B cell (primary cell): ENCODE results near the gene MAMDC4. TPM values are rescaled to one million over a fixed set of nuclear protein-coding genes. Genes with fewer than 3 reads are reported as not detected.

ENCODE experiments used
- ATAC-seq: fragments of 200-7000 bp; cut with Tn5 transposase; one replicate; pipeline ENCODE4 v1.10.0; 2021; ENCODE audit warnings: low read depth, mild to moderate bottlenecking, moderate number of reproducible peaks, moderate library complexity
- CTCF ChIA-PET: fragments of 350-600 bp; sonication (Branson Sonifier 250); formaldehyde crosslinking; loops from one replicate; lab custom pipeline; 2021; ENCODE audit warnings: antibody characterized with exemption, inconsistent platforms; lab: Charles Lee
- POLR2A ChIA-PET: fragments of 350-600 bp; sonication (Branson Sonifier 250); formaldehyde crosslinking; loops from one replicate; lab custom pipeline; 2021; ENCODE audit warnings: antibody characterized with exemption; lab: Charles Lee
- DNase-seq: peaks from one replicate; pipeline ENCODE4 v3.0.0; 2013
- H2AFZ ChIP-seq: 2 replicates; pipeline ENCODE4 v1.6.1; 2012; ENCODE audit warnings: mild to moderate bottlenecking, low read depth, low read length; ENCODE audit not compliant: insufficient read depth, poor library complexity, severe bottlenecking
- H3K27ac ChIP-seq, 2 donors: 1 replicate in 1 of 2; 2 replicates in 1 of 2; pipeline ENCODE4 v1.5.1; 2012 to 2013; ENCODE audit warnings: low read length in 2 of 2, mild to moderate bottlenecking in 2 of 2, moderate library complexity in 1 of 2
- H3K27me3 ChIP-seq, 4 experiments: fragments of 200-600 bp in 1 of 4; sonication (generic) in 1 of 4; replicated peaks in 1 of 4; 1 replicate in 2 of 4; 2 replicates in 2 of 4; pipeline versions ENCODE4 v1.6.1 to v1.7.0; 2013 to 2016; ENCODE audit warnings: low read length in 3 of 4, mild to moderate bottlenecking in 2 of 4, mixed read lengths in 1 of 4, moderate library complexity in 1 of 4; ENCODE audit not compliant: insufficient read depth in 4 of 4, control insufficient read depth in 3 of 4; ENCODE audit errors: control extremely low read depth in 1 of 4
- H3K36me3 ChIP-seq, 2 experiments: replicated peaks in 1 of 2; 1 replicate in 1 of 2; 2 replicates in 1 of 2; pipeline versions ENCODE4 v1.6.1 to v1.7.1; 2013; ENCODE audit warnings: low read length in 1 of 2; ENCODE audit not compliant: insufficient read depth in 2 of 2, control insufficient read depth in 1 of 2; ENCODE audit errors: control extremely low read depth in 1 of 2, extremely low read depth in 1 of 2
- H3K4me1 ChIP-seq, 2 donors: fragments of 200-600 bp in 1 of 2; sonication (generic) in 1 of 2; 1 replicate in 1 of 2; 2 replicates in 1 of 2; pipeline versions ENCODE4 v1.5.1 to v1.6.1; 2013 to 2017; ENCODE audit warnings: low read length in 2 of 2; ENCODE audit not compliant: control insufficient read depth in 2 of 2, insufficient read depth in 2 of 2
- H3K4me2 ChIP-seq: replicated peaks from 2 replicates; pipeline ENCODE3; 2012; ENCODE audit warnings: mild to moderate bottlenecking, low read depth, low read length; ENCODE audit not compliant: poor library complexity, severe bottlenecking
- H3K4me3 ChIP-seq, 5 experiments: fragments of 200-600 bp in 1 of 5; sonication (generic) in 1 of 5; 1 replicate in 3 of 5; 2 replicates in 2 of 5; pipeline versions ENCODE4 v1.5.1 to v1.7.0; 2011 to 2016; ENCODE audit warnings: low read length in 4 of 5, mild to moderate bottlenecking in 4 of 5, low read depth in 2 of 5, control low read depth in 1 of 5, moderate library complexity in 1 of 5; ENCODE audit not compliant: insufficient read depth in 1 of 5; ENCODE audit errors: control extremely low read depth in 1 of 5, extremely low read depth in 1 of 5
- H3K79me2 ChIP-seq: fragments of 200-600 bp; sonication (generic); one replicate; pipeline ENCODE4 v1.6.0; 2016; ENCODE audit warnings: low read length; ENCODE audit not compliant: control insufficient read depth, insufficient read depth
- H3K9ac ChIP-seq: fragments of 200-600 bp; sonication (generic); 2 replicates; pipeline ENCODE4 v1.6.1; 2017; ENCODE audit warnings: mild to moderate bottlenecking, low read length, moderate library complexity
- H3K9me3 ChIP-seq, 3 donors: one replicate each; pipeline versions ENCODE4 v1.6.1 to v1.7.1; 2013; ENCODE audit warnings: low read length in 2 of 3; ENCODE audit not compliant: control insufficient read depth in 2 of 3, insufficient read depth in 1 of 3; ENCODE audit errors: control extremely low read depth in 1 of 3
- H4K20me1 ChIP-seq: 2 replicates; pipeline ENCODE4 v1.6.0; 2012; ENCODE audit warnings: mild to moderate bottlenecking, low read length; ENCODE audit not compliant: insufficient read depth, control insufficient read depth, poor library complexity, severe bottlenecking
- H3K27ac Mint-ChIP-seq: one replicate; pipeline ENCODE4 v1.8.0; 2021; ENCODE audit warnings: mixed read lengths
- H3K27me3 Mint-ChIP-seq: one replicate; pipeline ENCODE4 v1.8.0; 2021; ENCODE audit warnings: mixed read lengths
- H3K4me1 Mint-ChIP-seq: one replicate; pipeline ENCODE4 v1.8.0; 2021; ENCODE audit warnings: mixed read lengths
- H3K4me3 Mint-ChIP-seq: one replicate; pipeline ENCODE4 v1.8.0; 2021; ENCODE audit warnings: mixed read lengths
- H3K9me3 Mint-ChIP-seq: one replicate; pipeline ENCODE4 v1.8.0; 2022; ENCODE audit warnings: mixed read lengths; ENCODE audit not compliant: insufficient read depth
- EZH2 ChIP-seq: IDR thresholded peaks from 2 replicates; pipeline ENCODE4 v1.6.1; 2012; ENCODE audit warnings: borderline replicate concordance, low read depth, mild to moderate bottlenecking, moderate library complexity, low read length; ENCODE audit not compliant: insufficient read depth, poor library complexity, severe bottlenecking
- WGBS: methylation state at CpG from one replicate; pipeline ENCODE4 v1.1.5; 2013; ENCODE audit warnings: missing lambda C conversion rate; ENCODE audit not compliant: insufficient coverage; 5-methylcytosine and 5-hydroxymethylcytosine counted together
- intact Hi-C: fragments of 100-400 bp; cut with micrococcal nuclease; formaldehyde crosslinking; loops from one replicate; pipeline ENCODE4 v1.10.0; 2022
- polyA plus RNA-seq: library from polyadenylated mRNA; depleted of rRNA; stranded (reverse); fragments of >200 nt; gene quantifications from 2 replicates; pipeline ENCODE4 v1.2.3, GENCODE V29; 2012
- total RNA-seq, 2 donors: library from RNA; stranded (reverse); fragments of 120-200 nt in 1 of 2; gene quantifications; 1 replicate in 1 of 2; 2 replicates in 1 of 2; pipeline versions ENCODE4 v1.2.3 to v1.2.4, GENCODE V29; 2013 to 2022
- TF ChIP-seq, protein P1 (sequence below): fragments of 200-600 bp; IDR thresholded peaks from one replicate; pipeline ENCODE4 v1.8.0; 2022; ENCODE audit warnings: antibody characterized with exemption, mild to moderate bottlenecking

MAMDC4 gene
- total and polyA plus RNA-seq, 2 donors (not counting 1 experiment from before 2014, with no cell fraction given) = 5.4 to 6.8 TPM

DNA sequence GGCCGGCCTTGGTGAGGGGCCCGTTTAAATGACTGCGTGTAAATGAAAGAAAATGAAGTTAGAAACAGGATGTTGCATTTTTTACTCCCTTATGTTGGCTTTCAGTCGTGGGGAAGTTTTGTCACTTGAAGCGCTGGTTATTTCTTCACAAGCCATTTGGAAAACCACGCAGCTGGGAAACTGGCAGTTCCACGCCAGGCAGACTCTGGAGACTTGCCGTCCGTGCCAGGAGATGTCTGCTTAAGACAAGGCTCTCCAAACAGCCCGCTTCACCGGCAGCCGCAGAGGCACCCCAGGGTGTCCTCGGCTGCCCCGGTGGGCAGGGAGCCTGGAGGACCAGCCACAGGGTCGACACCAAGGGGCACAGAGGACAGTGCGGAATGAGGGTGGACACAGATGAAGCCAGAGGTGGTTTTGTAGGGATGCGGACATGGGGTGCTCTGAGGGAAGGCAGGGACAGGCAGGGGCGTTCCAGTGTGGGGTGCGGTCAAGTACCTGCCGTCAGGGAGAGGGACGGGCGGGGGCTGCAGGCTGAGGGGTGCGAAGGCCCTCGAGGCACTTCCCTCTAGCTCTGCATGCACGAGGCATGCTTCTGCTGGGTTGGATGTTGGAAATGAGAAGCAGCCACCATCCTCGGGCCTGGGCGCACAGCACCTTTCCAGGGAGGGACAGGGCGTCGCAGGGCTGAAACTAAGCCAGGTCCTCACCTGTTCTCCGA lies 21.0 kb upstream of the MAMDC4 start:
- ATAC-seq (no peak), DNase-seq (no peak)
- Mint-ChIP-seq H3K27ac (no peak overlapping the region), H3K9me3 (no peaks in the 10 kb centered on the region), H3K27me3 (no peaks in the 10 kb centered on the region), H3K4me1 (no peaks in the 10 kb centered on the region), H3K4me3 (no peak overlapping the region)
- Histone ChIP-seq H3K4me3 (no peak overlapping the region), H3K9me3 (no peaks in the 10 kb centered on the region), H2AFZ (no peak overlapping the region), H3K9ac (no peak overlapping the region), H3K79me2 (no peaks in the 10 kb centered on the region), H3K4me1 (no peaks in the 10 kb centered on the region), H3K27ac (no peak overlapping the region), H3K36me3 (peaks cover 0 to 44% of the 10 kb centered on the region in 2 experiments), H4K20me1 (no peaks in the 10 kb centered on the region), H3K27me3 (no peaks in the 10 kb centered on the region), H3K4me2 (no peak overlapping the region)
- intact Hi-C loops = no loop called here
- WGBS = 97% methylated on average over 30 of the region's 30 CpGs
- TF ChIP-seq, protein P1, sequence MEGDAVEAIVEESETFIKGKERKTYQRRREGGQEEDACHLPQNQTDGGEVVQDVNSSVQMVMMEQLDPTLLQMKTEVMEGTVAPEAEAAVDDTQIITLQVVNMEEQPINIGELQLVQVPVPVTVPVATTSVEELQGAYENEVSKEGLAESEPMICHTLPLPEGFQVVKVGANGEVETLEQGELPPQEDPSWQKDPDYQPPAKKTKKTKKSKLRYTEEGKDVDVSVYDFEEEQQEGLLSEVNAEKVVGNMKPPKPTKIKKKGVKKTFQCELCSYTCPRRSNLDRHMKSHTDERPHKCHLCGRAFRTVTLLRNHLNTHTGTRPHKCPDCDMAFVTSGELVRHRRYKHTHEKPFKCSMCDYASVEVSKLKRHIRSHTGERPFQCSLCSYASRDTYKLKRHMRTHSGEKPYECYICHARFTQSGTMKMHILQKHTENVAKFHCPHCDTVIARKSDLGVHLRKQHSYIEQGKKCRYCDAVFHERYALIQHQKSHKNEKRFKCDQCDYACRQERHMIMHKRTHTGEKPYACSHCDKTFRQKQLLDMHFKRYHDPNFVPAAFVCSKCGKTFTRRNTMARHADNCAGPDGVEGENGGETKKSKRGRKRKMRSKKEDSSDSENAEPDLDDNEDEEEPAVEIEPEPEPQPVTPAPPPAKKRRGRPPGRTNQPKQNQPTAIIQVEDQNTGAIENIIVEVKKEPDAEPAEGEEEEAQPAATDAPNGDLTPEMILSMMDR = no peak
- TF ChIP-seq EZH2 = no peak
- ChIA-PET CTCF (no interaction called here), POLR2A (no interaction called here)

DNA sequence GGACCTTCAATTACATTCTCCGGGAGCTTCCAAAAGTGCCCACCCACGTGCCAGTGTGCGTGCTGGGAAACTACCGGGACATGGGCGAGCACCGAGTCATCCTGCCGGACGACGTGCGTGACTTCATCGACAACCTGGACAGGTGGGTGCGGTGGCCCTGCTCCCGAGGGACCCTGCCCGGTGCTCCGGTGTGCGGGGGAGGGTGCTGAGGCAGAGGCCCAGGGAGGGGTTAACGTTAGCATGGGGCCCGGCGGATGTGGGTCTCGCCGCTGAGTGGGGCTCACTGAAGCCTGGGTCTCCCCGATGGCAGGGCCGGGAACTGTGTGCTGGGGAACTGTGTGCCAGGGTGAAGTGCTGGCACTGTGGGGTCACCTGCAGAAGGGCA lies 20.4 kb upstream of the MAMDC4 start:
- Histone ChIP-seq H3K79me2 (no peaks in the 10 kb centered on the region), H4K20me1 (no peaks in the 10 kb centered on the region), H3K9ac (no peak overlapping the region), H3K27me3 (no peaks in the 10 kb centered on the region), H3K4me1 (no peaks in the 10 kb centered on the region), H3K4me3 (no peak overlapping the region), H3K9me3 (no peaks in the 10 kb centered on the region), H3K36me3 (peaks cover 0 to 43% of the 10 kb centered on the region in 2 experiments), H3K4me2 (no peak overlapping the region), H3K27ac (no peak overlapping the region), H2AFZ (no peak overlapping the region)
- ChIA-PET POLR2A (interaction anchor here (0.6 kb wide), 1 partner anchor 9 kb away, joined by 3 read pairs; no protein-coding TSS in a partner anchor), CTCF (interaction anchor here (0.8 kb wide), 1 partner anchor 16 kb away, joined by 3 read pairs; no protein-coding TSS in a partner anchor)
- TF ChIP-seq EZH2 = no peak
- TF ChIP-seq, protein P1 = no peak
- DNase-seq (no peak), ATAC-seq (no peak)
- Mint-ChIP-seq H3K27me3 (no peaks in the 10 kb centered on the region), H3K9me3 (no peaks in the 10 kb centered on the region), H3K4me1 (no peaks in the 10 kb centered on the region), H3K4me3 (no peak overlapping the region), H3K27ac (no peak overlapping the region)
- intact Hi-C loops = no loop called here
- 90% methylated on average over 23 of the region's 23 CpGs for WGBS
